Sigmoid colon (tissue), 7 donors: Measurements from ENCODE around the gene HDLBP. TPM values are rescaled to one million over a fixed set of nuclear protein-coding genes. Genes with fewer than 3 reads are reported as not detected.

ENCODE experiments used
- DNase-seq: peaks from one replicate; pipeline ENCODE4 v3.0.0-alpha.2; 2019
- H3K27ac ChIP-seq, 4 donors: fragments of 200-600 bp; sonication (generic); one replicate each; pipeline ENCODE4 v1.5.1; 2016 to 2019; ENCODE audit warnings: mild to moderate bottlenecking in 1 of 4
- H3K27me3 ChIP-seq, 3 donors: fragments of 200-600 bp; sonication (generic); one replicate each; pipeline ENCODE4 v1.5.1; 2019; ENCODE audit warnings: mild to moderate bottlenecking in 1 of 3
- H3K36me3 ChIP-seq, 4 donors: fragments of 200-600 bp; sonication (generic); one replicate each; pipeline ENCODE4 v1.5.1; 2016 to 2019
- H3K4me1 ChIP-seq, 4 donors: fragments of 200-600 bp; sonication (generic); one replicate each; pipeline ENCODE4 v1.5.1; 2017 to 2019
- H3K4me3 ChIP-seq, 4 donors: fragments of 200-600 bp; sonication (generic); one replicate each; pipeline ENCODE4 v1.5.1; 2017 to 2019; ENCODE audit warnings: mild to moderate bottlenecking in 2 of 4, moderate library complexity in 1 of 4
- H3K9me3 ChIP-seq, 4 donors: fragments of 200-600 bp in 3 of 4; sonication (generic) in 3 of 4; one replicate each; pipeline versions ENCODE4 v1.5.1 to v1.6.1; 2013 to 2019
- EP300 ChIP-seq, 4 donors: sonication (generic); formaldehyde crosslinking; IDR thresholded peaks; one replicate each; pipeline ENCODE4 v1.6.1; 2017; ENCODE audit warnings: antibody characterized with exemption in 4 of 4
- POLR2A ChIP-seq, 2 donors: fragments of 450-650 bp; IDR thresholded peaks; one replicate each; pipeline ENCODE4 v1.6.1; 2016; ENCODE audit warnings: antibody characterized with exemption in 2 of 2, mild to moderate bottlenecking in 2 of 2, moderate library complexity in 2 of 2
- POLR2AphosphoS5 ChIP-seq, 4 donors: sonication (generic); formaldehyde crosslinking; IDR thresholded peaks; one replicate each; pipeline ENCODE4 v1.6.1; 2017; ENCODE audit warnings: antibody characterized with exemption in 4 of 4
- WGBS, 2 donors: extraction: QIAGEN DNeasy Blood & Tissue Kit; methylation state at CpG; one replicate each; pipeline ENCODE4 v1.1.7; 2013; 5-methylcytosine and 5-hydroxymethylcytosine counted together
- intact Hi-C: fragments of 100-400 bp; cut with DNase I; formaldehyde crosslinking; loops from one replicate; pipeline ENCODE4 v1.15.1; 2023
- polyA plus RNA-seq, 3 donors: library from polyadenylated mRNA; stranded (reverse); fragments of 200-250 nt; gene quantifications; one replicate each; pipeline ENCODE4 v1.2.3, GENCODE V29; 2013
- total RNA-seq, 4 donors: library from RNA; depleted of rRNA; stranded (reverse); fragments of >200 nt; gene quantifications; one replicate each; pipeline ENCODE4 v1.1.0, GENCODE V29; 2016
- TF ChIP-seq, protein P1 (sequence below), 4 experiments: fragments of 450-650 bp in 3 of 4; fragments of 200-600 bp in 1 of 4; IDR thresholded peaks; one replicate each; pipeline ENCODE4 v1.5.1; 2016 to 2019; ENCODE audit warnings: antibody characterized with exemption in 4 of 4, mild to moderate bottlenecking in 3 of 4, moderate library complexity in 2 of 4
- donor health status: healthy with polysubstance abuse.
- donor health status: Bipolar disorder and iron deficiency.
- donor health status: healthy.

Gene HDLBP
- total and polyA plus RNA-seq, 7 donors = 115 to 281 (median 201) TPM

DNA sequence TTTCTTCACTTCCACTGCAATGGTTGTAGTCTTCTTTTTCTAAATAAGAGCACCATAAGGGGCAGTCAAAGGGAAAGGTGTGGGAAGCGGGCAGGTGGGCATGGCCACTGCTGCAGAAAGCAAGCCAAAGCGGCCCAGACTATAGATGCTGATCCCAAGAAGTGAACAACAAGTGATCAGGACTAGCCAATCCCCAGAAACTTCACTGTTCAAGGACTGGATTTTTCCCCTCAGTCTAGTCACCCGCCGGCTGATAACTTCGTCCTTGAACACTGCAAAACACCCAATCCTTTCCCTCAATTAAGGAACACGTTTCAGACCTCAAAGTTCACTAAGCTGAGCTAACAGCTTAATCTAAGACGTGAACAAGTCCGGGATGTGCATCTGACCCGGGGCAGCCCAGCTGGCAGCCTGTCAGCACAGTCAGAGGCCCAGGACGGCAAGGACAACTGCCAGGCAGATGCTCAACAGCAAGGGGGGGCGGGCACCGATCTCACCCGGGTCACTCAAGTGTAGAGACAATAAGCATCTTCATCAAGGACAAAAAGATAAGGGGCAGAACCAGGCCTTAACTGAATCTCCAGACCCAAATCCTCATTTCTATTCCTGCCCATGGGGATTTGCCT is 59.8 kb downstream of the HDLBP start:
- TF ChIP-seq, protein P1, sequence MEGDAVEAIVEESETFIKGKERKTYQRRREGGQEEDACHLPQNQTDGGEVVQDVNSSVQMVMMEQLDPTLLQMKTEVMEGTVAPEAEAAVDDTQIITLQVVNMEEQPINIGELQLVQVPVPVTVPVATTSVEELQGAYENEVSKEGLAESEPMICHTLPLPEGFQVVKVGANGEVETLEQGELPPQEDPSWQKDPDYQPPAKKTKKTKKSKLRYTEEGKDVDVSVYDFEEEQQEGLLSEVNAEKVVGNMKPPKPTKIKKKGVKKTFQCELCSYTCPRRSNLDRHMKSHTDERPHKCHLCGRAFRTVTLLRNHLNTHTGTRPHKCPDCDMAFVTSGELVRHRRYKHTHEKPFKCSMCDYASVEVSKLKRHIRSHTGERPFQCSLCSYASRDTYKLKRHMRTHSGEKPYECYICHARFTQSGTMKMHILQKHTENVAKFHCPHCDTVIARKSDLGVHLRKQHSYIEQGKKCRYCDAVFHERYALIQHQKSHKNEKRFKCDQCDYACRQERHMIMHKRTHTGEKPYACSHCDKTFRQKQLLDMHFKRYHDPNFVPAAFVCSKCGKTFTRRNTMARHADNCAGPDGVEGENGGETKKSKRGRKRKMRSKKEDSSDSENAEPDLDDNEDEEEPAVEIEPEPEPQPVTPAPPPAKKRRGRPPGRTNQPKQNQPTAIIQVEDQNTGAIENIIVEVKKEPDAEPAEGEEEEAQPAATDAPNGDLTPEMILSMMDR (IDR thresholded peaks at IDR 0.05) = no peak
- TF ChIP-seq POLR2AphosphoS5 (IDR thresholded peaks at IDR 0.05) (no peak), POLR2A (IDR thresholded peaks at IDR 0.05) (no peak), EP300 (IDR thresholded peaks at IDR 0.05) (no peak)
- Histone ChIP-seq H3K4me3 (no peak overlapping the region), H3K4me1 (peaks cover 0 to 7% (median 0%) of the 10 kb centered on the region in 4 donors), H3K9me3 (no peaks in the 10 kb centered on the region), H3K36me3 (peaks cover 48 to 99% (median 74%) of the 10 kb centered on the region in 4 donors), H3K27me3 (no peaks in the 10 kb centered on the region), H3K27ac (no peak overlapping the region)
- 87 to 89% methylated on average over 13 of the region's 13 CpGs for WGBS, 2 donors
- DNase-seq = peak; percentile 52
- intact Hi-C loops = no loop called here

DNA sequence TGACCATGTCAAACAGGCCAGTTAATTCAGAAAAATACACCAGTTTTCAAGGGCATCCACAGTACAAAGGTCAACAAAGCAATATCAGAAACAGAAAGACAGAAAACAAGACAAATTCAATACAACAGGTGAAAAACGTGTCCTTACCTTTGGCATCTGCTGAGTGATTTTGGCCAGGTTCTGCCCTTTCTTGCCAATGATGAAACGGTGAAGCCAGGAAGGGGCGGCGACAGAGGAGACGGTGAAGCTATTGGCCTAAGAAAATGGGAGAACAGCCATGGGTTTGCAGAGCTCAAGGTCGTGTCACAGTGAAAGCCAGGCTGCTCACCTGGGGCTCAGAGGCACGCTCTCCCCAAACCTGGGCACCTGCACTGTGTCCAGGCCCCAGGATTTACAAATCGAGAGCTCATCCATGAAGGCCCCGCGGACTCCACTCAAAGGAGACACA is 60.5 kb downstream of the HDLBP start:
- Histone ChIP-seq H3K4me1 (peaks cover 0 to 7% (median 0%) of the 10 kb centered on the region in 4 donors), H3K27me3 (no peaks in the 10 kb centered on the region), H3K9me3 (no peaks in the 10 kb centered on the region), H3K36me3 (peaks cover 54 to 99% (median 78%) of the 10 kb centered on the region in 4 donors), H3K27ac (no peak overlapping the region), H3K4me3 (no peak overlapping the region)
- no peak for TF ChIP-seq EP300 (IDR thresholded peaks at IDR 0.05)
- TF ChIP-seq POLR2A (IDR thresholded peaks at IDR 0.05) = no peak
- TF ChIP-seq, protein P1 (IDR thresholded peaks at IDR 0.05) = no peak
- no peak for TF ChIP-seq POLR2AphosphoS5 (IDR thresholded peaks at IDR 0.05)
- peak; percentile 33 for DNase-seq
- WGBS, 2 donors = 95 to 97% methylated on average over 10 of the region's 10 CpGs
- intact Hi-C loops = no loop called here

DNA sequence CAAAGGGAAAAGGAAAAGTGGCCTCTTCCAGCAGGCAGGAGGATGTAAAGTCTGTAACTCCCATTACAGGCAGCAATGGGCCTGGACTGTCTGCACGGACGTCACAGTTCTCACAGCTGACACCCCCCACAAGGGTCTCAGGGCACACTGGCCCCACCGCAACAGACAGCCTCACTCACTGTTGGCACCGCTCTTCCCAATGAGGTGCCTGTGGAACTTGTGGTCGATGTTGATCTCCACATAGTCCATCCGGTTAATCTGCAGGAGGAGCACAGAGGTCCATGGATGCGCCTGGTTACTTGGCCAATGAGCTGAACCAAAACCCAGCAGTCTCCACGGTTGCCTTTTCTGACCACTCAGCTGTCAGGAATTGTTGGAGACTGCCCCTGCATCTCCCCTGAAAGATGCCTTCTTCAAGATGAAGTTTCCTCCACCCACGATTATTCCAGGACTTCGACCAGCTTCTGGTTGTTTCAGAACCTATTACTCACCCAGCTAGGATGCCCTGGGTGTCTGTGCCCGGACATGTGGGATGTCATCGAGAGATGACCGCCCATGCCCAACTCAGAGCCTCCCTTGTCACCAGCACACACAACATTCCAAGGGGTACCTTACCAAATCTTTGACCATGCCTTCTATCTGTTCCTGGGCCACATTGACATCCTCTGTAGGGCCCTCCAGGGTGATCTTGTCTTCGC is 62.5 kb downstream of the HDLBP start:
- intact Hi-C loops = no loop called here
- Histone ChIP-seq H3K27me3 (no peaks in the 10 kb centered on the region), H3K4me1 (peaks cover 0 to 9% (median 3%) of the 10 kb centered on the region in 4 donors), H3K27ac (no peak overlapping the region), H3K36me3 (peaks cover 72 to 100% (median 94%) of the 10 kb centered on the region in 4 donors), H3K4me3 (no peak overlapping the region), H3K9me3 (no peaks in the 10 kb centered on the region)
- WGBS, 2 donors = 94 to 96% methylated on average over 14 of the region's 14 CpGs
- DNase-seq = peak; percentile 43
- TF ChIP-seq EP300 (IDR thresholded peaks at IDR 0.05) = no peak
- TF ChIP-seq, protein P1 (IDR thresholded peaks at IDR 0.05) = no peak
- no peak for TF ChIP-seq POLR2AphosphoS5 (IDR thresholded peaks at IDR 0.05)
- TF ChIP-seq POLR2A (IDR thresholded peaks at IDR 0.05) = no peak

DNA sequence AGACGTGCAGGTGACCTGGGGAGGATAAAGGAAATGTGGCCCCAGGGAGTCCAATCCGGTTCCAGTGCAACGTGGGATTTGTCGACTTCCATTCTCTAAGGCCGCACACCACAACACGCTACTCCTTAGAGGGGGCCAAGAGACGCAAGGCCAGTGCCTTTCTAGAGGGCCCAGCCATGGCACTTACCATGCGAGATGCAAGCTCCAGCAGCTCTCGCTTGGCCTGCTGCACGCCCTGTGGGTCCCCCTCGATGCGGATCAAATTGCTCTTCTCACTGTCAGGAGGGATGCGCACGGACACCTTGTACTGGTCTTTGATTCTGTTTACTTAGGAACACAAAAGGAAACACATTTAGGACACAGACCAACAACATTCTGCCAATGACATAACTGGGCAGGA is 65.8 kb downstream of the HDLBP start:
- Histone ChIP-seq H3K27ac (no peak overlapping the region), H3K4me1 (peaks cover 0 to 9% (median 0%) of the 10 kb centered on the region in 4 donors), H3K4me3 (no peak overlapping the region), H3K9me3 (no peaks in the 10 kb centered on the region), H3K27me3 (no peaks in the 10 kb centered on the region), H3K36me3 (peaks cover 77 to 100% (median 95%) of the 10 kb centered on the region in 4 donors)
- no peak for TF ChIP-seq EP300 (IDR thresholded peaks at IDR 0.05)
- TF ChIP-seq, protein P1 (IDR thresholded peaks at IDR 0.05) = no peak
- TF ChIP-seq POLR2AphosphoS5 (IDR thresholded peaks at IDR 0.05) = no peak
- TF ChIP-seq POLR2A (IDR thresholded peaks at IDR 0.05) = no peak
- 96% methylated on average over 14 of the region's 14 CpGs for WGBS, 2 donors
- intact Hi-C loops = no loop called here
- no peak for DNase-seq
